ENCODE results near the gene CDNF.

GRCh38 chr10:14855453-14855852 is 17.6 kb upstream of the CDNF start:
- TF ChIP-seq CTCF (IDR thresholded peaks at IDR 0.05) (no peak), POLR2A (IDR thresholded peaks at IDR 0.05) (no peak), POLR2AphosphoS5 (IDR thresholded peaks at IDR 0.05) (no peak)
